CD8-positive, alpha-beta memory T cell (primary cell): ENCODE data around the gene EMID1. TPM values are rescaled to one million over a fixed set of nuclear protein-coding genes. Genes with fewer than 3 reads are reported as not detected.

Source experiments
- CTCF ChIA-PET: fragments of 350-600 bp; sonication (Branson Sonifier 250); formaldehyde crosslinking; loops from one replicate; lab custom pipeline; 2021; ENCODE audit warnings: antibody characterized with exemption; lab: Charles Lee
- POLR2A ChIA-PET: fragments of 350-600 bp; sonication (Branson Sonifier 250); formaldehyde crosslinking; loops from one replicate; lab custom pipeline; 2021; ENCODE audit warnings: antibody characterized with exemption; lab: Charles Lee
- DNase-seq, 5 donors: peaks; one replicate each; pipeline versions ENCODE4 v3.0.0 to v3.0.0-alpha.2; 2020 to 2022; ENCODE audit warnings: mixed read lengths in 1 of 5
- H3K27ac ChIP-seq: one replicate; pipeline ENCODE4 v1.7.0; 2013; ENCODE audit warnings: low read depth, mild to moderate bottlenecking, low read length, moderate library complexity
- H3K27me3 ChIP-seq: 2 replicates; pipeline ENCODE4 v1.7.0; 2013; ENCODE audit warnings: low read length, mild to moderate bottlenecking; ENCODE audit not compliant: insufficient read depth, poor library complexity, severe bottlenecking
- H3K36me3 ChIP-seq: 2 replicates; pipeline ENCODE4 v1.7.0; 2013; ENCODE audit warnings: mild to moderate bottlenecking, low read length, moderate library complexity; ENCODE audit not compliant: insufficient read depth
- H3K4me1 ChIP-seq: 2 replicates; pipeline ENCODE4 v1.7.0; 2013; ENCODE audit warnings: mild to moderate bottlenecking, low read length, moderate library complexity; ENCODE audit not compliant: insufficient read depth
- H3K4me3 ChIP-seq: 2 replicates; pipeline ENCODE4 v1.7.0; 2013; ENCODE audit warnings: mild to moderate bottlenecking, low read length
- H3K9me3 ChIP-seq: 2 replicates; pipeline ENCODE4 v1.7.0; 2013; ENCODE audit warnings: mild to moderate bottlenecking, low read length
- H3K27ac Mint-ChIP-seq, 8 donors: one replicate each; pipeline ENCODE4 v1.8.0; 2020 to 2021; ENCODE audit warnings: mixed read lengths in 8 of 8, mild to moderate bottlenecking in 6 of 8, inconsistent platforms in 3 of 8, moderate library complexity in 3 of 8
- H3K27me3 Mint-ChIP-seq, 2 donors: one replicate each; pipeline ENCODE4 v1.8.0; 2020 to 2021; ENCODE audit warnings: mixed read lengths in 2 of 2, mild to moderate bottlenecking in 1 of 2, moderate library complexity in 1 of 2
- H3K36me3 Mint-ChIP-seq, 3 donors: one replicate each; pipeline ENCODE4 v1.8.0; 2020 to 2021; ENCODE audit warnings: mixed read lengths in 3 of 3, inconsistent platforms in 1 of 3, mild to moderate bottlenecking in 1 of 3
- H3K4me1 Mint-ChIP-seq, 3 donors: one replicate each; pipeline ENCODE4 v1.8.0; 2020 to 2021; ENCODE audit warnings: mixed read lengths in 3 of 3, inconsistent platforms in 1 of 3, mild to moderate bottlenecking in 1 of 3
- H3K4me3 Mint-ChIP-seq, 7 donors: one replicate each; pipeline ENCODE4 v1.8.0; 2020 to 2021; ENCODE audit warnings: mixed read lengths in 7 of 7, mild to moderate bottlenecking in 6 of 7, moderate library complexity in 4 of 7, inconsistent platforms in 2 of 7
- H3K9me3 Mint-ChIP-seq, 5 donors: one replicate each; pipeline ENCODE4 v1.8.0; 2020 to 2022; ENCODE audit warnings: mixed read lengths in 5 of 5, mild to moderate bottlenecking in 3 of 5, moderate library complexity in 2 of 5, inconsistent platforms in 1 of 5
- polyA plus RNA-seq: library from polyadenylated mRNA; unstranded; fragments of 300-500 nt; fragmentation: Illumina TruSeq; gene quantifications from one replicate; pipeline ENCODE4 v1.2.3, GENCODE V29; 2021
- total RNA-seq, 2 experiments: library from RNA; stranded (reverse); gene quantifications; one replicate each; pipeline ENCODE4 v1.2.3, GENCODE V29; 2021

The EMID1 gene
- total and polyA plus RNA-seq, 3 experiments from 2014 or later: 0.31 TPM; not detected in 2

DNA sequence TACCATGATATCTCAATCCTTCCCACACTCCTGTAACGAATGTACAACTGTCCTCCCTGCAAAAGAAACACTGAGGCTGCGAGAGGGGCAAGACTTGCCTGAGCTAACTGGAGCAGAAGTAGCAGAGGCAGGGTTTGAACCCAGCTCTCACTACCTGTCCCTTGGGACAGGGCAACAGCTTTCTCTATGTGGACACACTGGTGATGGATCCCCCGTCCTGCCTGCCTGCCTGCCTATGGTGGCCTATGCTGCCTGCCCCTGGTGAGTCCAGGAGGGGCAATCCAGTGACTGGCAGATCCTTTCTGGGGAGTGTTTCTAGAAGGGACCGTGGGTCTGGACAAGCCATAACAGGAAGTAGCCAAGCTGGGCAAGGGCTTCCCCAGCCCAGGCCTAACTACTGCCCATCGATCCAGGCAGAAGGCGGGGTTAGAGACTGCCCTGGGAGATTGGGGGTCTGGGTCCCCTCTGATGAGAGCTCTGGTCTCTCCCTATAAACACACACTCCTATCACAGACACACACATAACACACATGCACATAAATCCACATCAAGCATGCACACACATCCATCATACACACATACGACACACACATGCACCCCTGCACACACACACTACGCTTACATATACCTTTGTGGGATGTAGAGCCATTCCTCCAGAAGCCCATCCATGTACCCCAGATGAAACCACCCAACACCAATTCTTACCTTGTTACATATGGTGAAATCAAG lies 1.1 kb upstream of the EMID1 start:
- H3K27ac Mint-ChIP-seq: peak overlapping the region in 4 of 8 donors; percentile 13 to 85 (median 48)
- no peaks in the 10 kb centered on the region for H3K36me3 Mint-ChIP-seq
- H3K27ac ChIP-seq: peak overlapping the region; percentile 4
- H3K4me3 Mint-ChIP-seq: peak overlapping the region in 6 of 7 donors; percentile 40 to 79 (median 58)
- H3K36me3 ChIP-seq: no peaks in the 10 kb centered on the region
- no peak overlapping the region for H3K4me3 ChIP-seq
- peaks cover 18 to 44% (median 30%) of the 10 kb centered on the region in 3 donors for H3K4me1 Mint-ChIP-seq
- no peaks in the 10 kb centered on the region for H3K9me3 ChIP-seq
- peaks cover 17% of the 10 kb centered on the region for H3K4me1 ChIP-seq
- ChIA-PET POLR2A (interaction anchor here (0.6 kb wide), 1 partner anchor 18 kb away, joined by 5 read pairs; no protein-coding TSS in a partner anchor), CTCF (interaction anchor here (1.2 kb wide), 1 partner anchor 38 kb away, joined by 4 read pairs; no protein-coding TSS in a partner anchor)
- peaks cover 13 to 24% of the 10 kb centered on the region in 2 donors for H3K27me3 Mint-ChIP-seq
- DNase-seq: peak in 1 of 5 donors; percentile 21
- no peaks in the 10 kb centered on the region for H3K9me3 Mint-ChIP-seq
- H3K27me3 ChIP-seq: no peaks in the 10 kb centered on the region

DNA sequence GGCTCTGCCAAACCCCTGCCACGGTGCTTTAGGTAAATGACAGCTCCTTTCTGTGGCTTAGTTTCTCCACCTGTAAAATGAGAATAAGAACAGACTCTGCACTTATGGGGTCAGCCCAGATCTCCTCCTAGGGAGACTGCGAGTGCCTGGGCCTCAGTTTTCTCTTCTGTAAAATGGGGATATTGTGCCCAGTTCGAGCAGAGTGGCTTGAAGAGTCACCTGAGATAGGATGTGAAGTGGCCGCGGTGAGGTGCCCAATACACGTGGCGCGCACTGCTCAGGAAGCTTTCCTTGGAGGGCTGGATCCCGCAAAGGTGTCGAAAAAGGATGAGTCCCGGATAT lies 473 bp upstream of the EMID1 start:
- Histone ChIP-seq H3K4me3 (no peak overlapping the region), H3K4me1 (peaks cover 17% of the 10 kb centered on the region), H3K27ac (peak overlapping the region; percentile 4), H3K27me3 (no peaks in the 10 kb centered on the region), H3K36me3 (no peaks in the 10 kb centered on the region), H3K9me3 (no peaks in the 10 kb centered on the region)
- no peaks in the 10 kb centered on the region for H3K9me3 Mint-ChIP-seq
- peak in 1 of 5 donors; percentile 36 for DNase-seq
- no peaks in the 10 kb centered on the region for H3K36me3 Mint-ChIP-seq
- ChIA-PET CTCF (no interaction called here), POLR2A (no interaction called here)
- H3K27me3 Mint-ChIP-seq: peaks cover 13 to 22% of the 10 kb centered on the region in 2 donors
- H3K27ac Mint-ChIP-seq: peak overlapping the region in 3 of 8 donors; percentile 13 to 85 (median 17)
- H3K4me3 Mint-ChIP-seq: peak overlapping the region; percentile 44 to 79 (median 60)
- H3K4me1 Mint-ChIP-seq: peaks cover 18 to 44% (median 30%) of the 10 kb centered on the region in 3 donors

DNA sequence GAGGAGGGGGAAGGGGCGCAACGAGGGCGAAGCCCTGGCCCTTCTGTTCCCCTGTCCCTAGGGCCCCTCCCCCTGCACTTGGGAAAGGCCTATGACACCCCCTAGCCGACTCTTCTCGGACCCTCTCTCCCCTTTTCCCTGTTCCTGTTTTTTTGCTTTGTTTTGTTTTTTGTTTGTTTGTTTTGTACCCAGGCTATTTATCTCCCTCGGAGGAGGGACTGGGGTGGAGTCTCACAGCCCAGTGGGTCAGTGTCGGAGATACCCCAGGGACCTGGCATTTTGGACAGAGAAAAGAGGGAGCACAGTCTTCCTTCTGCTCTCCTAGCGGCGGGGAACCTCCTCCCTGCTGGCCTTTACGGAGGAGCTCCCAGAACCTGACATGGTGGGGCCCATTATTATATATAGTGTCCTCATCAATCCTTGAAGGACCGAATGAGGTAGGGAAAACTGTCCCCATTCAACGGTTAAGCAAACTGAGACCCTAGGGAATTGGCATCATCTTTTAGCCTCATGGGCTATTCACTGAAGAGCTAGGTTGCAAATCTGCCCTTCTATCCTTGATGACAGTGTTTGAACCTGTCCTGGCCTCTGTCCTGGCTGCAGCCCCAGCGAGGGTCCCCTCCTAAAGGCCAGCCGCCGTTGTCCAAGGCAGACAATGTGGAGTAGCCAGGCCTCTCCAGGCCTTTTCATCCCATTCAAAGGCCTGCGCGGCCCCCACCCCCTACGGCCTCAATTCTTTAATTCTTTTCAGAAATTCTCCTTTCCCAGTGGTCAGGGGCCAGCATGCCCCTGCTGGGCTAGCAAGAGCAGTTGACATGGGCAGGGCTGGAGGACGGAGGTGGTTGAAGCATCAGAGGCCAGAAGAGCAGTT lies 911 bp downstream of the EMID1 start:
- ChIA-PET CTCF (no interaction called here), POLR2A (interaction anchor here (0.5 kb wide), 1 partner anchor 11 kb away, joined by 3 read pairs; no protein-coding TSS in a partner anchor)
- Histone ChIP-seq H3K4me3 (no peak overlapping the region), H3K4me1 (peaks cover 16% of the 10 kb centered on the region), H3K9me3 (no peaks in the 10 kb centered on the region), H3K27me3 (no peaks in the 10 kb centered on the region), H3K27ac (peak overlapping the region; percentile 43), H3K36me3 (no peaks in the 10 kb centered on the region)
- Mint-ChIP-seq H3K27me3 (peaks cover 6 to 18% of the 10 kb centered on the region in 2 donors), H3K9me3 (no peaks in the 10 kb centered on the region), H3K27ac (peak overlapping the region in 1 of 8 donors; percentile 36), H3K4me1 (peaks cover 15 to 38% (median 28%) of the 10 kb centered on the region in 3 donors), H3K4me3 (peak overlapping the region; percentile 20 to 86 (median 67)), H3K36me3 (no peaks in the 10 kb centered on the region)
- no peak for DNase-seq

DNA sequence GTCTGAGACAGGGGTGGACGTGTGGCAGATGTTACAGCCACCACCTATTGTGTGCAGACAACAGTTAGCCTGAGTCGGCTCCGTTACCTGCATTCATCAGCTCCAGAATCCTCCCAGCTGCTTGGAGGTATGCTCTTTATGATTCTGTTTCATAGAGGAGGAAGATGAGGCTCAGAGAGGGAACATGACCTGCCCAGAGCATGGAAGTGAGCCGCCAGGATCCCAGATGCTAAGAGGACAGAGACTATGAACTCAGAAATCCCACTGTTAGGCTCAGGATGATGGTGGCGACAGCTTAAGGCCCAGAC lies 1.5 kb downstream of the EMID1 start:
- Mint-ChIP-seq H3K36me3 (no peaks in the 10 kb centered on the region), H3K27me3 (peaks cover 5 to 18% of the 10 kb centered on the region in 2 donors), H3K27ac (no peak overlapping the region), H3K9me3 (no peaks in the 10 kb centered on the region), H3K4me3 (peak overlapping the region in 2 of 7 donors; percentile 12 to 43), H3K4me1 (peaks cover 13 to 32% (median 22%) of the 10 kb centered on the region in 3 donors)
- Histone ChIP-seq H3K4me1 (peaks cover 10% of the 10 kb centered on the region), H3K9me3 (no peaks in the 10 kb centered on the region), H3K36me3 (no peaks in the 10 kb centered on the region), H3K27ac (no peak overlapping the region), H3K27me3 (no peaks in the 10 kb centered on the region), H3K4me3 (no peak overlapping the region)
- CTCF ChIA-PET: no interaction called here
- POLR2A ChIA-PET: no interaction called here
- no peak for DNase-seq

DNA sequence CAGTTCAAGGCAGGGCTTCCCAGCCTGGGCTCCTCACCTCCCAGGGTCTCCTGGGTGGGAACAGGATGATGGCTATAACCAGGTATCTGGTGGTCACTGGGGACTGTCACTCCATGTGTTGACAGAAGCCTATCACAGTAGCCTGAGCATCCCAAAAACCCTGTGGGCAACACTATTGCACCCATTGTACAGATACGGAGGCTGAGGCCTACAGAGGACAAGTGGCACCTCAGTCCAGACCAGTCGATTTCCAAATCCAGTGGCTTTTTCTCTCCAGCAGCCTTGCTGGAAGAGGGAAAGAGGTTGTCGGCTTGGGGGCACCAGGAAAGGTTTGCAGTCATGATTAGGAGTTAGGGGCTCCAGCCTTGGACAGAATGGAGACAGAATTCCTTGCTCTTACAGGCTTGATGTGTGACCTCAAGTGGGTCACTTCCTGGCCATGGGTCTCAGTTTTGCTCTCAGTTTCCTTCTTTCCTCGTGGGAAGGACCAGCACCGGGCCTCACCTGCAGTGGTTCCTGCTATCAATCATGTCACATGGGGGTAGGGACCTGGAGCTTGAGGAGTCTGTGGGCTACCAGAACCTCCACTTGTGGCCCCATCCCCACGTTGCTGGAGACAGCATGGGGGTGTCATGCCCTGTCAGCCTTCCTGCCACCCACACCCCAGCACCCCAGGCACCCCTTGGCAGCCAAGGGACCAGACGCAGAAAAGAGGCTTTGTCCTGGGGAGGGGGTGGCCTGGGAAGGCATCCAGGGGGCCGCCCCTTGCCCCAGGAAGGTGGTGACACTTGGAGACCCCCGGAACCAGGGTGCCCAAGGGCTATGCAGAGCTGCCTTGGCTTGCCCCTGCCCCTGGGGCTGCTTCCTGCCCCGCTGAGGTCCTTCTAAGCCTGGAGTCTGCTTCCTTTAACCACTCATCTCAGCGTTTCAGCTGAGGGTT lies 2.1 kb downstream of the EMID1 start:
- Mint-ChIP-seq H3K27me3 (peaks cover 5 to 18% of the 10 kb centered on the region in 2 donors), H3K27ac (no peak overlapping the region), H3K36me3 (no peaks in the 10 kb centered on the region), H3K9me3 (no peaks in the 10 kb centered on the region), H3K4me3 (peak overlapping the region in 2 of 7 donors; percentile 9 to 43), H3K4me1 (peaks cover 7 to 26% (median 16%) of the 10 kb centered on the region in 3 donors)
- no peaks in the 10 kb centered on the region for H3K36me3 ChIP-seq
- H3K27ac ChIP-seq: no peak overlapping the region
- no peaks in the 10 kb centered on the region for H3K9me3 ChIP-seq
- no peak overlapping the region for H3K4me3 ChIP-seq
- POLR2A ChIA-PET: no interaction called here
- H3K4me1 ChIP-seq: peaks cover 4% of the 10 kb centered on the region
- no peaks in the 10 kb centered on the region for H3K27me3 ChIP-seq
- CTCF ChIA-PET: no interaction called here
- no peak for DNase-seq

DNA sequence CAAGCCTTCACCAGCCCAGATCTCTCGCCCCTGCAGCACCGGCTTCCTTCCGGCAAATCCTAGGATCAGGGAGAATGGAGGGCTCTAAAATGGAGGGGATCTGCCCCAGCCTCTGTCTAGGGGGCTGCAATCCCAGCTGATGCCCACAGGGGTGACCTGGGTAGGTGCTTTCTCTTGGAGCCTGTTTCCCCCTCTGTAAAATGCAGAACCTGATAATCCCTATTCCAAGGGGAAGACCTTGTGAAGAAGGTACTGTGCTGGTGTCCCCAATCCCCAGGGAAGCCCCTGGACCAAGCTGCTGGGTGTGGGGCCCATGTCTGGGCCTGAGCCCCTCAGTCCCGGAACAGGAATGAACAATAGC lies 2.8 kb downstream of the EMID1 start:
- no peaks in the 10 kb centered on the region for H3K27me3 ChIP-seq
- peak overlapping the region in 1 of 7 donors; percentile 23 for H3K4me3 Mint-ChIP-seq
- H3K4me3 ChIP-seq: no peak overlapping the region
- H3K27ac Mint-ChIP-seq: no peak overlapping the region
- no peak for DNase-seq
- H3K4me1 Mint-ChIP-seq: peaks cover 6 to 20% (median 10%) of the 10 kb centered on the region in 3 donors
- H3K27me3 Mint-ChIP-seq: peaks cover 5 to 18% of the 10 kb centered on the region in 2 donors
- H3K36me3 ChIP-seq: no peaks in the 10 kb centered on the region
- H3K9me3 Mint-ChIP-seq: no peaks in the 10 kb centered on the region
- no peaks in the 10 kb centered on the region for H3K4me1 ChIP-seq
- ChIA-PET CTCF (no interaction called here), POLR2A (no interaction called here)
- no peaks in the 10 kb centered on the region for H3K9me3 ChIP-seq
- no peaks in the 10 kb centered on the region for H3K36me3 Mint-ChIP-seq
- no peak overlapping the region for H3K27ac ChIP-seq

DNA sequence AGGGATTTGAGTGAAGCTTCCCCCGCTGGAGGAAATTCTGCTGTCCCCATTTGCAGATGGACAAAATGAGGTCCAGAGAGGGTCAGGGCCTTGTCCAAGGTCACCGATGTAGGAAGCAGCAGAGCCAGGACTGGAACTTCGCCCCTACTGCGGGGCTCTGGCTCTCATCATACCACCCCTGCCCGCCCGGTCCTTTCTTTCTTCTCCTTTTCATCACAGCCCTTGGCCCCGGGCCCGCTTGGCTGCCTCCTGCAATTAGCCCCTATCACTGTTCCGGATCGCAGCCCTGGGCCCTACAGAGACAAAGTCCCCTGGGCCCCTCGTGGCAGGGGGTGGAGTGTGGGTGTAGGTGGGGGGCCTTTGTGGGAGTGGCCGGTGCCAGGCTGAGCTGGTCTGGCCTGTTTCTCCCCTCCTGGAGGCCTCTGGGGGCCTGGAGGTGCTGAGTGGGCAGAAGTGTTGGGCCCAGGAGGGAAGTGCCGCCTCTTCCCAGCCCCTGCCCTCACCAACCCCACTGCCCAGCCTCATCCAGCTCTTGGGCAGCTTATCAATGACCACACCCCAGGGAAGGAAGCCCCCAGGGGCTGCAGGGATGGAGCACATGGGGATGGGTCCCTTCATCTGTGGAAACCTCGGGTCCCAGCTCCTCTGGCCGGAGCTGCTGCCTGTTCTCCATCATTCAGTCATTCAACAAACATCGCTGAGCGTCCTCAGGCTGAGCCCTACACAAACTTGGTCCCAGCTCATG lies 3.4 kb downstream of the EMID1 start:
- Histone ChIP-seq H3K36me3 (no peaks in the 10 kb centered on the region), H3K9me3 (no peaks in the 10 kb centered on the region), H3K27ac (no peak overlapping the region), H3K4me3 (no peak overlapping the region), H3K27me3 (no peaks in the 10 kb centered on the region), H3K4me1 (no peaks in the 10 kb centered on the region)
- H3K27me3 Mint-ChIP-seq: peaks cover 5 to 18% of the 10 kb centered on the region in 2 donors
- no peak overlapping the region for H3K4me3 Mint-ChIP-seq
- no peaks in the 10 kb centered on the region for H3K36me3 Mint-ChIP-seq
- POLR2A ChIA-PET: no interaction called here
- CTCF ChIA-PET: no interaction called here
- H3K4me1 Mint-ChIP-seq: peaks cover 6 to 14% (median 9%) of the 10 kb centered on the region in 3 donors
- no peaks in the 10 kb centered on the region for H3K9me3 Mint-ChIP-seq
- H3K27ac Mint-ChIP-seq: no peak overlapping the region
- DNase-seq: no peak
